NB4 (cell line): ENCODE measurements around the gene DDX46.

ENCODE experiments used
- CTCF ChIP-seq: IDR thresholded peaks from one replicate; pipeline ENCODE4 v1.5.1; 2012; ENCODE audit warnings: low read depth, low read length
- POLR2A ChIP-seq: IDR thresholded peaks from 2 replicates; pipeline ENCODE4 v1.6.1; 2011; ENCODE audit warnings: mild to moderate bottlenecking; ENCODE audit not compliant: insufficient read length; ENCODE audit errors: extremely low read depth

- TF ChIP-seq CTCF (no peak), POLR2A (no peak)
Measured at GRCh38 chr5:134840811-134841210, 82.2 kb downstream of the DDX46 start.
